GM12878 (cell line): Measurements from ENCODE around the gene GON4L. TPM values are rescaled to one million over a fixed set of nuclear protein-coding genes. Genes with fewer than 3 reads are reported as not detected.

Experiments
- ATAC-seq: fragments of 200-7000 bp; cut with Tn5 transposase; 3 replicates; pipeline ENCODE4 v1.9.1; 2020; ENCODE audit warnings: mild to moderate bottlenecking, moderate library complexity
- BruUV-seq: library from RNA; stranded (reverse); fragments of 400-500 nt; replicated peaks from 2 replicates; lab custom pipeline; 2021; lab: Mats Ljungman, UMichigan
- CTCF ChIA-PET: fragments of 300-600 bp; sonication (Branson Sonifier 250); formaldehyde crosslinking; extraction: SDS; loops from one replicate; lab custom pipeline; 2021; ENCODE audit warnings: inconsistent platforms; lab: Yijun Ruan, JAX
- POLR2A ChIA-PET: fragments of 350-600 bp; formaldehyde crosslinking; extraction: SDS; loops from one replicate; lab custom pipeline; 2021; ENCODE audit warnings: inconsistent platforms; lab: Charles Lee
- RAD21 ChIA-PET: fragments of 300-600 bp; sonication (Branson Sonifier 250); formaldehyde crosslinking; loops from one replicate; lab custom pipeline; 2023; ENCODE audit warnings: antibody characterized with exemption; ENCODE audit not compliant: unreplicated experiment; lab: Charles Lee
- SMC1A ChIA-PET: fragments of 300-600 bp; sonication (Branson Sonifier 250); formaldehyde crosslinking; loops from one replicate; lab custom pipeline; 2023; ENCODE audit not compliant: unreplicated experiment, uncharacterized antibody; lab: Charles Lee
- DNase-seq: peaks from one replicate; pipeline ENCODE4 v3.0.0-alpha.2; 2011; ENCODE audit warnings: low read depth, low spot score
- FAIRE-seq: peaks from 3 replicates; lab custom pipeline; 2011; peaks lifted over from hg19 to GRCh38; lab: Jason Lieb, UNC
- H2AFZ ChIP-seq: 2 replicates; pipeline ENCODE4 v1.6.0; 2011; ENCODE audit warnings: low read depth, low read length, control low read depth; ENCODE audit not compliant: control insufficient read depth
- H3K27ac ChIP-seq: 2 replicates; pipeline ENCODE4 v1.5.1; 2011; ENCODE audit warnings: control low read depth; ENCODE audit not compliant: control insufficient read depth, insufficient read depth
- H3K27me3 ChIP-seq, 2 experiments: replicated peaks in 1 of 2; 2 replicates each; pipeline versions ENCODE4 v1.6.0 to v1.6.1; 2011; ENCODE audit warnings: low read length in 1 of 2; ENCODE audit not compliant: control insufficient read depth in 2 of 2, insufficient read depth in 2 of 2
- H3K36me3 ChIP-seq, 2 experiments: 2 replicates each; pipeline ENCODE4 v1.5.1; 2011; ENCODE audit warnings: low read length in 1 of 2; ENCODE audit not compliant: control insufficient read depth in 2 of 2, insufficient read depth in 2 of 2
- H3K4me1 ChIP-seq: 2 replicates; pipeline ENCODE4 v1.6.1; 2011; ENCODE audit warnings: mild to moderate bottlenecking, low read length, moderate library complexity, mixed read lengths; ENCODE audit not compliant: control insufficient read depth, insufficient read depth
- H3K4me2 ChIP-seq: 2 replicates; pipeline ENCODE4 v1.6.0; 2011; ENCODE audit warnings: control low read depth; ENCODE audit not compliant: control insufficient read depth, insufficient read depth
- H3K4me3 ChIP-seq: fragments of 200-600 bp; sonication (generic); 2 replicates; pipeline ENCODE4 v1.5.1; 2016
- H3K79me2 ChIP-seq: 2 replicates; pipeline ENCODE4 v1.6.0; 2011; ENCODE audit warnings: low read length; ENCODE audit not compliant: control insufficient read depth, insufficient read depth
- H3K9ac ChIP-seq: 2 replicates; pipeline ENCODE4 v1.8.0; 2011; ENCODE audit warnings: low read length, control low read depth, mixed read lengths; ENCODE audit not compliant: control insufficient read depth, insufficient read depth
- H3K9me3 ChIP-seq: replicated peaks from 3 replicates; pipeline ENCODE4 v1.5.1; 2011; ENCODE audit warnings: mild to moderate bottlenecking, low read length; ENCODE audit not compliant: control insufficient read depth, insufficient read depth
- H4K20me1 ChIP-seq: 2 replicates; pipeline ENCODE4 v1.6.0; 2011; ENCODE audit not compliant: control insufficient read depth, insufficient read depth
- CREB1 ChIP-seq: IDR thresholded peaks from 2 replicates; pipeline ENCODE4 v1.6.1; 2012; ENCODE audit warnings: low read depth, mild to moderate bottlenecking, inconsistent platforms
- FOS ChIP-seq: IDR thresholded peaks from 3 replicates; pipeline ENCODE4 v1.6.1; 2011; ENCODE audit warnings: borderline replicate concordance; ENCODE audit not compliant: insufficient read length; ENCODE audit errors: extremely low read depth
- HCFC1 ChIP-seq: fragments of 150-350 bp; IDR thresholded peaks from 2 replicates; pipeline ENCODE4 v1.6.1; 2014; ENCODE audit warnings: low read length
- JUND ChIP-seq: IDR thresholded peaks from 2 replicates; pipeline ENCODE4 v1.6.1; 2012; ENCODE audit warnings: low read depth, mild to moderate bottlenecking, low read length, improper control_type of control experiment, moderate library complexity
- KLF5 ChIP-seq: fragments of 450-650 bp; IDR thresholded peaks from 2 replicates; pipeline ENCODE4 v1.6.1; 2014; ENCODE audit warnings: mild to moderate bottlenecking; ENCODE audit not compliant: partially characterized antibody
- RUNX3 ChIP-seq: IDR thresholded peaks from 2 replicates; pipeline ENCODE4 v1.6.1; 2012; ENCODE audit warnings: low read length, inconsistent platforms
- SIX5 ChIP-seq: IDR thresholded peaks from 2 replicates; pipeline ENCODE4 v1.6.1; 2011; ENCODE audit warnings: mild to moderate bottlenecking, low read depth, low read length, moderate library complexity; ENCODE audit not compliant: severe bottlenecking
- TCF7 ChIP-seq: IDR thresholded peaks from 2 replicates; pipeline ENCODE4 v1.6.1; 2014; ENCODE audit warnings: antibody characterized with exemption, borderline replicate concordance
- ZNF592 ChIP-seq: fragments of 450-650 bp; IDR thresholded peaks from 2 replicates; pipeline ENCODE4 v1.6.1; 2017; ENCODE audit warnings: mild to moderate bottlenecking, moderate library complexity
- WGBS: methylation state at CpG from one replicate; pipeline ENCODE4 v1.1.6; 2016; ENCODE audit warnings: low lambda C conversion rate; ENCODE audit not compliant: insufficient replicate concordance, insufficient coverage; ENCODE audit errors: missing lambda C conversion rate; 5-methylcytosine and 5-hydroxymethylcytosine counted together
- in situ Hi-C: fragments of 300-500 bp; cut with MboI; formaldehyde crosslinking; loops from 9 replicates; pipeline ENCODE4 v1.14.3; 2018; ENCODE audit warnings: mixed read lengths
- intact Hi-C: fragments of 100-400 bp; cut with micrococcal nuclease; formaldehyde crosslinking; loops from one replicate; pipeline ENCODE4 v1.14.2; 2022; ENCODE audit not compliant: unreplicated experiment
- polyA plus RNA-seq, 11 experiments: library from polyadenylated mRNA; depleted of rRNA in 4 of 11; unstranded in 6 of 11; stranded (reverse) in 5 of 11; fragments of >200 nt; fragmentation: Nextera tagmentation in 4 of 11; fragmentation: Illumina TruSeq in 1 of 11; extraction: Ambion mirVana in 4 of 11; extraction: Trizol in 1 of 11; gene quantifications; 1 replicate in 1 of 11; 2 replicates in 10 of 11; pipeline versions ENCODE4 v1.2.1 to v1.2.3, GENCODE V29; 2011 to 2016; ENCODE audit warnings: inconsistent platforms in 2 of 11, missing spikeins in 2 of 11, low read depth in 1 of 11
- total RNA-seq, 4 experiments: library from RNA; depleted of rRNA in 3 of 4; stranded (reverse); fragments of >200 nt in 3 of 4; fragmentation: Illumina TruSeq in 1 of 4; extraction: Trizol in 1 of 4; gene quantifications; 2 replicates each; pipeline versions ENCODE4 v1.2.1 to v1.2.3, GENCODE V29; 2013 to 2021

GON4L gene
- total and polyA plus RNA-seq, 10 of the 15 experiments (the other 5 are each of a cell fraction or from before 2014, with no cell fraction given), result 17.7 to 40.7 (median 28.0) TPM

DNA sequence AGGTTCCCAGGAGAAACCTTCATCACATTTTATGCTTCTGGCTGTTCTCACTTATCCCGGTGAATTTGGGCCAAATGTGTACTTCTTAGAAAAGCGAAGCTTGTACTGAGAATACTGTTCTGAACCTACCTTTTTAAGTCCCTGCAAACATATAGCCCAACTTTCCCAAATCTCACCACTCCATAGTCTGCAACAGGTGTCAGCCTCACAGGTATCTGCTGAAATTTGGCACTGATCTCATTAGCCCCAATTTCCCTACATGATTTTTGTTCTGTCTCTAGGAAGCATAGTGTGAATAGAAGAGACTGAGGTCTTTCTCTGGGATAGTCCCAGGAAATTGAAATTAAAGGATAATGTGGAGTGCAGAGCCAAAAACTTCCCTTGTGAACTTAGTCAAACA is 42.7 kb upstream of the GON4L start (continued):
- TF ChIP-seq ZNF592 (no peak), CREB1 (no peak), RUNX3 (no peak), TCF7 (no peak), KLF5 (no peak), FOS (no peak), HCFC1 (no peak), JUND (no peak)

GRCh38 chr1:155898888-155899287 is 41.9 kb upstream of the GON4L start:
- POLR2A ChIA-PET, result interaction anchor here (0.5 to 1.8 kb wide), 4 partner anchors 10 to 228 kb away, joined by 4 to 7 read pairs (median 4); no protein-coding TSS in a partner anchor
- no peaks in the 10 kb centered on the region for H3K27me3 ChIP-seq
- no peaks in the 10 kb centered on the region for H4K20me1 ChIP-seq
- SMC1A ChIA-PET, result interaction anchor here (0.8 to 1.9 kb wide), 8 partner anchors 14 to 167 kb away, joined by 3 to 7 read pairs (median 4); partner anchors contain the start of gene SYT11
- no peak overlapping the region for H3K27ac ChIP-seq
- peaks cover 5 to 18% of the 10 kb centered on the region in 2 experiments for H3K36me3 ChIP-seq
- no peak overlapping the region for H3K4me3 ChIP-seq
- H3K4me1 ChIP-seq, result no peaks in the 10 kb centered on the region
- 100% methylated on average over 2 of the region's 2 CpGs for WGBS
- in situ Hi-C loops, result no loop called here
- no peak overlapping the region for H3K4me2 ChIP-seq
- ATAC-seq (no peak), DNase-seq (no peak), FAIRE-seq (no peak)
- TF ChIP-seq SIX5, result no peak
- intact Hi-C loops, result no loop called here
- RAD21 ChIA-PET, result interaction anchor here (0.6 to 2.1 kb wide), 4 partner anchors 16 to 59 kb away, joined by 3 to 6 read pairs (median 4); no protein-coding TSS in a partner anchor
- no peaks in the 10 kb centered on the region for H3K79me2 ChIP-seq
- CTCF ChIA-PET, result interaction anchor here (0.6 to 1.9 kb wide), 10 partner anchors 8 to 938 kb away, joined by 3 to 8 read pairs (median 3); partner anchors contain the start of gene PYGO2
- H3K9ac ChIP-seq, result no peak overlapping the region
- H3K9me3 ChIP-seq, result no peaks in the 10 kb centered on the region
- BruUV-seq, result no TSS peak
- no peak overlapping the region for H2AFZ ChIP-seq
